HEK293T (cell line): ENCODE data around the gene NSMCE1.

ENCODE experiments used
- CTCF ChIA-PET: fragments of 350-600 bp; formaldehyde crosslinking; extraction: SDS; loops from one replicate; lab custom pipeline; 2021; ENCODE audit warnings: antibody characterized with exemption, inconsistent platforms; lab: Yijun Ruan, JAX
- POLR2A ChIA-PET: fragments of 350-600 bp; formaldehyde crosslinking; extraction: SDS; loops from one replicate; lab custom pipeline; 2020; ENCODE audit warnings: antibody characterized with exemption, inconsistent platforms; lab: Yijun Ruan, JAX
- DNase-seq: peaks from one replicate; pipeline ENCODE4 v3.0.0; 2012; ENCODE audit warnings: mixed read lengths; ENCODE audit errors: extremely low spot score
- ARNT ChIP-seq: fragments of 450-650 bp; IDR thresholded peaks from 2 replicates; pipeline ENCODE4 v1.6.1; 2017; ENCODE audit warnings: mild to moderate bottlenecking
- BHLHE40 ChIP-seq: fragments of 450-650 bp; IDR thresholded peaks from 2 replicates; pipeline ENCODE4 v1.6.1; 2016; ENCODE audit warnings: mild to moderate bottlenecking, moderate library complexity, borderline replicate concordance
- CTBP1 ChIP-seq: fragments of 450-650 bp; IDR thresholded peaks from 2 replicates; pipeline ENCODE4 v1.6.1; 2016; ENCODE audit warnings: borderline replicate concordance
- ELF4 ChIP-seq: fragments of 450-650 bp; IDR thresholded peaks from 2 replicates; pipeline ENCODE4 v1.6.1; 2017; ENCODE audit warnings: antibody characterized with exemption
- FOXA1 ChIP-seq: fragments of 450-650 bp; IDR thresholded peaks from 2 replicates; pipeline ENCODE4 v1.6.1; 2016; ENCODE audit warnings: mild to moderate bottlenecking
- FOXK2 ChIP-seq: fragments of 450-650 bp; IDR thresholded peaks from 2 replicates; pipeline ENCODE4 v1.6.1; 2016; ENCODE audit warnings: mild to moderate bottlenecking
- FOXM1 ChIP-seq: fragments of 450-650 bp; IDR thresholded peaks from 2 replicates; pipeline ENCODE4 v1.6.1; 2017; ENCODE audit warnings: mild to moderate bottlenecking, borderline replicate concordance
- HDGF ChIP-seq: fragments of 450-650 bp; IDR thresholded peaks from 2 replicates; pipeline ENCODE4 v1.6.1; 2017; ENCODE audit warnings: antibody characterized with exemption, borderline replicate concordance
- L3MBTL2 ChIP-seq: fragments of 450-650 bp; conservative IDR thresholded peaks from 2 replicates; pipeline ENCODE4 v1.6.1; 2016; ENCODE audit warnings: mild to moderate bottlenecking
- LEF1 ChIP-seq: fragments of 450-650 bp; IDR thresholded peaks from 2 replicates; pipeline ENCODE4 v1.6.1; 2017; ENCODE audit warnings: mild to moderate bottlenecking, borderline replicate concordance
- NFRKB ChIP-seq: fragments of 450-650 bp; IDR thresholded peaks from 2 replicates; pipeline ENCODE4 v1.6.1; 2016; ENCODE audit warnings: mild to moderate bottlenecking, moderate library complexity
- PKNOX1 ChIP-seq: fragments of 450-650 bp; IDR thresholded peaks from 2 replicates; pipeline ENCODE4 v1.6.1; 2016
- SP1 ChIP-seq: fragments of 450-650 bp; IDR thresholded peaks from 2 replicates; pipeline ENCODE4 v1.6.1; 2017
- SUZ12 ChIP-seq: fragments of 450-650 bp; IDR thresholded peaks from 2 replicates; pipeline ENCODE4 v1.6.1; 2016; ENCODE audit warnings: mild to moderate bottlenecking
- TARDBP ChIP-seq: fragments of 450-650 bp; IDR thresholded peaks from 2 replicates; pipeline ENCODE4 v1.6.1; 2016
- ZNF384 ChIP-seq: fragments of 450-650 bp; IDR thresholded peaks from 2 replicates; pipeline ENCODE4 v1.6.1; 2016

NSMCE1 gene

GRCh38 chr16:27230562-27231001 lies 38.0 kb downstream of the NSMCE1 start:
- TF ChIP-seq PKNOX1 (no peak), BHLHE40 (no peak), ZNF384 (no peak), NFRKB (no peak), FOXK2 (no peak), ELF4 (no peak), CTBP1 (no peak), FOXM1 (no peak), LEF1 (no peak), SUZ12 (no peak), L3MBTL2 (no peak), SP1 (no peak), ARNT (no peak), FOXA1 (no peak), HDGF (no peak), TARDBP (no peak)
- CTCF ChIA-PET, result no interaction called here
- no peak for DNase-seq
- POLR2A ChIA-PET, result interaction anchor here (1.2 to 1.7 kb wide), 2 partner anchors 27 to 38 kb away, joined by 4 read pairs; partner anchors contain the start of genes KDM8 and NSMCE1

GRCh38 chr16:27229891-27230470 lies 38.6 kb downstream of the NSMCE1 start:
- no peak for DNase-seq
- ChIA-PET CTCF (no interaction called here), POLR2A (interaction anchor here (1.2 to 1.7 kb wide), 2 partner anchors 26 to 38 kb away, joined by 4 read pairs; partner anchors contain the start of genes KDM8 and NSMCE1)
- TF ChIP-seq BHLHE40, result no peak
- no peak for TF ChIP-seq FOXA1
- TF ChIP-seq ARNT, result no peak
- no peak for TF ChIP-seq FOXM1
- no peak for TF ChIP-seq HDGF
- TF ChIP-seq ZNF384, result no peak
- no peak for TF ChIP-seq LEF1
- TF ChIP-seq PKNOX1, result no peak
- TF ChIP-seq TARDBP, result no peak
- no peak for TF ChIP-seq ELF4
- no peak for TF ChIP-seq L3MBTL2

GRCh38 chr16:27228621-27229501 lies 39.7 kb downstream of the NSMCE1 start:
- no peak for TF ChIP-seq ARNT
- no peak for TF ChIP-seq ZNF384
- no peak for TF ChIP-seq SP1
- TF ChIP-seq LEF1, result no peak
- no peak for TF ChIP-seq CTBP1
- no peak for TF ChIP-seq SUZ12
- no peak for TF ChIP-seq FOXK2
- no peak for TF ChIP-seq FOXA1
- no peak for TF ChIP-seq L3MBTL2
- ChIA-PET POLR2A (interaction anchor here (1.6 to 1.7 kb wide), 2 partner anchors 25 to 39 kb away, joined by 3 to 4 read pairs; partner anchors contain the start of genes KDM8 and NSMCE1), CTCF (no interaction called here)
- no peak for DNase-seq

- no peak for DNase-seq
- CTCF ChIA-PET, result no interaction called here
- POLR2A ChIA-PET, result interaction anchor here (1.6 kb wide), 1 partner anchor 24 kb away, joined by 3 read pairs; the partner anchor contains the start of gene KDM8
Observed at GRCh38 chr16:27228045-27228444, 40.5 kb downstream of the NSMCE1 start.

GRCh38 chr16:27226976-27227705 lies 41.4 kb downstream of the NSMCE1 start:
- ChIA-PET POLR2A (interaction anchor here (1.6 kb wide), 1 partner anchor 23 kb away, joined by 3 read pairs; the partner anchor contains the start of gene KDM8), CTCF (no interaction called here)
- TF ChIP-seq CTBP1, result no peak
- DNase-seq, result no peak

More at GRCh38 chr16:27228045-27228444, 40.5 kb downstream of the NSMCE1 start:
- TF ChIP-seq BHLHE40 (no peak), FOXM1 (no peak), CTBP1 (no peak)

- POLR2A ChIA-PET, result no interaction called here
- DNase-seq, result no peak
- TF ChIP-seq ZNF384, result no peak
- no peak for TF ChIP-seq LEF1
- TF ChIP-seq ELF4, result no peak
- TF ChIP-seq CTBP1, result no peak
- TF ChIP-seq SP1, result no peak
- TF ChIP-seq L3MBTL2, result no peak
- no peak for TF ChIP-seq FOXK2
- TF ChIP-seq BHLHE40, result no peak
- TF ChIP-seq FOXM1, result no peak
- TF ChIP-seq SUZ12, result no peak
- no peak for TF ChIP-seq PKNOX1
- TF ChIP-seq TARDBP, result no peak
- no peak for TF ChIP-seq FOXA1
- TF ChIP-seq HDGF, result no peak
- no peak for TF ChIP-seq NFRKB
- no peak for TF ChIP-seq ARNT
Observed at GRCh38 chr16:27226476-27226875, 42.1 kb downstream of the NSMCE1 start.

More at GRCh38 chr16:27226476-27226875, 42.1 kb downstream of the NSMCE1 start:
- CTCF ChIA-PET, result no interaction called here
